Lung microvascular endothelial cell (primary cell): ENCODE measurements around the gene EXOC4. TPM values are rescaled to one million over a fixed set of nuclear protein-coding genes. Genes with fewer than 3 reads are reported as not detected.
A peak's percentile ranks its signal among the peaks of the same experiment; 100 is the strongest.
"Not testable (repeated sequence)": the region's sequence is repeated elsewhere in the genome, so short reads cannot be mapped to it uniquely, and the experiment has no call there.

Experiments used
- DNase-seq, 2 donors: peaks; one replicate each; pipeline versions ENCODE4 v3.0.0 to v3.0.0-alpha.2; 2010; ENCODE audit warnings: low read depth in 2 of 2
- total RNA-seq: library from RNA; depleted of rRNA; stranded (reverse); fragments of >200 nt; gene quantifications from 2 replicates; pipeline ENCODE4 v1.2.1, GENCODE V29; 2014

EXOC4 gene
- total RNA-seq, 1 donor from 2014 or later: 103 TPM

DNA sequence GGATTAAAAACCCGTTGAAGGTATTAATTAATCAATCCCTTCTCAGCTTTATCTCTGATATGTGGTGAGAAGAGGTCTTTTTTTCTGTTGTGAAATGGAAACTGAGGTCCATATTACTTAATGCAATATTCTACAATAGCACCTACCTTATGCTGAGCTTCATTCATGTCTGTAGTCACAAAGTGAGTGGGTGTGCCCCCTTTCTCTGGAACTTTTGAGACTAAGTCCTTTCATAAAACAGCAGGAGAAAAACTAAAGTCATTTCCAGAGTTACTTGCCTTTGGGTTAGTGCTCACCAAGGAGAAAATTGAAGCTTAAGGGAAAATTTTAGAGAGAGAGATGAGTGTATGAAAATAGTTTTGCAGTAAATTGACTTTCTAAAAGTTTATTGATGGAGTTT lies 61.2 kb downstream of the EXOC4 start:
- DNase-seq: no peak

DNA sequence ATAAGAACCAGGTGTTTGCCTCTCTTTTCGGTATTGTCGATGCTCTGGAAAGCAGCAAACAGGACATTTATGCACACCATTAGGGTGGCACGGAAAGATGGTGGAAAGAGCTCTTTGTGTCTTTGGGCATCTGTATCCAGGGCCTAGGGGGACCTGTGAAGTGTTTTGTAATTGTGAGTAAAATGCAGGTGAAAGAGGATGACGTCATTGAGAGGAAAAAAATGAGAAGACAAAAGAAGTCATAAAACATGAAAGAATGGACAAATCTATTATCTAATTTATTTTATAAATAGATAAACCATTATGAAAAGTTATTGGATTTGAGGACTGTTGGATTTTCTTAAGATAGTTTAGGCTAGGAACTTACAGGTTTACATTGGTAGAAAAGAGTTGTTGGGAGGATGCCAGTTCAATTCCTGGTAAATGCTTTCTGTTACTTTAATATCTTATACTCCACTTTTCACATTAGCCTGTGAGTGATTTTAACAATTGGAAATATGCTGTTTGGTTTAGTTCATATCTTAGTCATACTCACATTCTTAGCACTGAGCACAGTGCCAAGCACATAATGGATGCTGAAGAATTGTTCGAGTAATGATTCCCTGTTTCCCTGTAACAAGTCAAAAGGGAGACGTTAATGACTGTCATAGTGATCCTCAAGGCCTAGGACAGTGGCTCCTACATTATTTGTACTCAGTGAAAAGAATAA lies 62.6 kb downstream of the EXOC4 start:
- peak; percentile 21 to 53 for DNase-seq

DNA sequence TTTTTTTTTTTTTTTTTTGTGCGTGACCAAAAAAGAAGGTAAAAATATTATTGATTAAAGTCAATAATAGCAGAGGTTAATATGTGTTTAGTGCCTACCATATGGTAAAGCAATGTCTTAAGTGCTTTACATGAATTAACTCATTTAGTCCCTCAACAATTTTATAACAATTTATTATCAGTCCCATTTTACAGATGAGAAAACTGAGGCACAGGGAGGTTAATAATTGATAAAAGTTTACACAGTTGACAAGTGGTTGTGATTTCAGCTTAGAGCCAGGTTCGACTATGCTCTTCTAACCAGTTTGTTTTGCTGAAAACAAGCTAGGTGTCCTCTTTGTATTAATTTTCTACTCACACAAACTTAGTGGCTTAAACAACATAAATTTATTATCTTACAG lies 67.0 kb downstream of the EXOC4 start:
- no peak for DNase-seq

DNA sequence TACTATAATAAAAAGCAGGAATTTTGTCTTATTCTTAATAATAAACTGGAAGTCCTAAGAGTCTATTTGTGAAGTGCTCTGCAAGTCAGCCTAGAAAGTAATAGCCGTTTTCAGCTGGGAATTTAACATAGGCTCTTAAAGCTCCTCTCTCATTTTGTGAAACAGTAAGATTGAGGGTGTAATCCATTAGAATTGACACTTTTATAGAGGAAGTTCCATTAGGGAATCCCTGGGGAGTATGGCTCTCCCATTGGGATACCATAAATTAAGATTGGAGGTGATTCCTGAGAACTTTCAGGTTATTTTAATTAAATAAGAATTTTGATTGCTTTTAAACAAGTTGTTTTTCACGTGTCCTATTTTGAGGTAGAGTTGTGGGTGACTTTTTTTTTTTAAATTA lies 68.0 kb downstream of the EXOC4 start:
- no peak for DNase-seq

DNA sequence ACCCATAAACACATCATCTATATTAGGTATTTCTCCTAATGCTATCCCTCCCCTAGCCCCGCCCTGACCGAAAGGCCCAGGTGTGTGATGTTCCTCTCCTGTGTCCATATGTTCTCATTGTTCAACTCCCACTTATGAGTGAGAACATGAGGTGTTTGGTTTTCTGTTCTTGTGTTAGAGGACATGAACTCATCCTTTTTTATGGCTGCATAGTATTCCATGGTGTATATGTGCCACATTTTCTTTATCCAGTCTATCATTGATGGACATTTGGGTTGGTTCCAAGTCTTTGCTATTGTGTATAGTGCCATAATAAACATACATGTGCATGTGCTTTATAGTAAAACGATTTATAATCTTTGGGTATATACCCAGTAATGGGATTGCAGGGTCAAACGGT lies 68.5 kb downstream of the EXOC4 start:
- not testable (repeated sequence) for DNase-seq

DNA sequence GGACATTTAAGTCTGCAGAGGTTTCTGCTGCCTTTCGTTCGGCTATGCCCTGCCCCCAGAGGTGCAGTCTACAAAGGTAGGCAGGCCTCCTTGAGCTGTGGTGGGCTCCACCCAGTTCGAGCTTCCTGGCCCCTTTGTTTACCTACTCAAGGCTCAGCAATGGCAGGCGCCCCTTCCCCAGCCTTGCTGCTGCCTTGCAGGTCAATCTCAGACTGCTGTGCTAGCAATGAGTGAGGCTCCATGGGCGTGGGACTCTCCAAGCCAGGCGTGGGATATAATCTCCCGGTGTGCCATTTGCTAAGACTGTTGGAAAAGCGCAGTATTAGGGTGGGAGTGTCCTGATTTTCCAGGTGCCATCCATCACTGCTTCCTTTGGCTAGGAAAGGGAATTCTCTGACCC lies 73.9 kb downstream of the EXOC4 start:
- not testable (repeated sequence) for DNase-seq

DNA sequence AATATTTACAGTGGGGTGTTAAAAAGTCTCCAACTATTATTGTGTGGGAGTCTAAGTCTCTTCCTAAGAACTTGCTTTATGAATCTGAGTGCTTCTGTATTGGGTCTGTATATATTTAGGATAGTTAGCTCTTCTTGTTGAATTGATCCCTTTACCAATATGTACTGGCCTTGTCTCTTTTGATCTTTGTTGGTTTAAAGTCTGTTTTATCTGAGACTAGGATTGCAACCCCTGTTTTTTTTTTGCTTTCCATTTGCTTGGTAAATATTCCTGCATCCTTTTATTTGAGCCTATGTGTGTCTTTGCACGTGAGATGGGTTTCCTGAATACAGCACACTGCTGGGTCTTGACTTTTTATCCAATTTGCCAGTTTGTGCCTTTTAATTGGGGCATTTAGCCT lies 75.1 kb downstream of the EXOC4 start:
- not testable (repeated sequence) for DNase-seq

DNA sequence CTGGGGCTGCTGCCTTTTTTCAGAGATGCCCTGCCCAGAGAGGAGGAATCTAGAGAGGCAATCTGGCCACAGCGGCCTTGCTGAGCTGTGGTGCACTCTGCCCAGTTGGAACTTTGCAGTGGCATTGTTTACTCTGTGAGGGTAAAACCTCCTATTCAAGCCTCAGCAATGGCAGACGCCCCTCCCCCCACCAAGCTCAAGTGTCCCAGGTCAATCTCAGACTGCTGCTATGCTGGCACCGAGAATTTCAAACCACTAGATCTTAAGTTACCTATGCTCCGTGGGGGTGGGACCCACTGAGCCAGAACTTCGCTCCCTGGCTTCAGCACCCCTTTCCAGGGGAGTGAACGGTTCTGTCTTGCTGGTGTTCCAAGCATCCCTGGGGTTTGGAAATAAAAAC lies 77.2 kb downstream of the EXOC4 start:
- no peak for DNase-seq

DNA sequence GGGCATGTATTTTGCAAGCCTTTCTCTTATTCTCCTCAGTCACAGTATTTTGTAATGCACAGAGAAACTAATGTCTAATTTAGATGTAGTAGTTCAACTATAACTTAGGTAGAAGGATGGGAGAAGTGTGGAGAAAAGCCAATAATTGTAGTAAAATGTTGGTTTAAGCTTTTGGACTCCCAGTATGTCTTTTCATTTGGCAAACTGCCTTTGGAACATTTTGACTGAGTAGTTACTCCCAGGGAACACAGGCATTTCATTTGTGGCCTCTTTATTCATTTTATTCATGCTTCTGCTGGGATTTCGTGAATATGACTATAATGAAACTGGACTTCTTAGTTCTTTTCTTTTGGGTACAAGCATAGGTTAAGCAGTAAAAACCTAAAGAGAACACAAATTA lies 79.0 kb downstream of the EXOC4 start:
- peak in 1 of 2 donors; percentile 31 for DNase-seq

DNA sequence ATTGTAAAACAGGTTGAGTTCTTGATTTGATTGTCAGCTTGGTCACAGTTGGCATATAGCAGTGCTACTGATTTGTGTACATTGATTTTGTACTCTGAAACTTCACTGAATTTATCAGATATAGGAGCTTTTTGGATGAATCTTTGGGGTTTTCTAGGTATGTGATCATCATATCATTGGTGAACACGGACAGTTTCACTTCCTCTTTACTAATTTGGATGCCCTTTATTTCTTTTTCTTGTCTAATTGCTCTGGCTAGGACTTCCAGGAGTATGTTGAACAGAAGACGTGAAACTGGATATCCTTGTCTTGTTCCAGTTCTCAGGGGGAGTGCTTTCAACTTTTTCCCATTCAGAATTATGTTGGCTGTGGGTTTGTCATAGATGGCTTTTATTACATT lies 86.9 kb downstream of the EXOC4 start:
- DNase-seq: no peak

DNA sequence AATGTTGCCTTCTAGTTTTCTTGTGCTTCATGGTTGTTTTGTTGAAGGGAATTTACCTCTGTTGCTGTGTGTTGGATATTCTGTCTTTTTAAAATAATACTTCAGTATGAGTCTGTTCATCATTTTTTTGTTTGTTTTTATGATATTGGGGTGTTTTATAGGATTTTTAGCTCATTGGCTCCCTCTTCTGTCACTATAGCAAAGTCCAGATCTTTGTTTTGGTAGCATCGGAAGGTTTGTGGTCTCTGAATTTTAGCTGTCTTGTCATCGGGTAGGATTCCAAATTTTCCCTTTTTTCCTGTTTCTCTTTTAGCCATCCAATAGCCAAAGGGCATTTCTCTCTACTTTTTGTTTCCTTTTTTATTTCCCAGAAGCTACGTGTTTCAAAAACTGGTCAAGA lies 91.4 kb downstream of the EXOC4 start:
- peak; percentile 30 to 51 for DNase-seq

DNA sequence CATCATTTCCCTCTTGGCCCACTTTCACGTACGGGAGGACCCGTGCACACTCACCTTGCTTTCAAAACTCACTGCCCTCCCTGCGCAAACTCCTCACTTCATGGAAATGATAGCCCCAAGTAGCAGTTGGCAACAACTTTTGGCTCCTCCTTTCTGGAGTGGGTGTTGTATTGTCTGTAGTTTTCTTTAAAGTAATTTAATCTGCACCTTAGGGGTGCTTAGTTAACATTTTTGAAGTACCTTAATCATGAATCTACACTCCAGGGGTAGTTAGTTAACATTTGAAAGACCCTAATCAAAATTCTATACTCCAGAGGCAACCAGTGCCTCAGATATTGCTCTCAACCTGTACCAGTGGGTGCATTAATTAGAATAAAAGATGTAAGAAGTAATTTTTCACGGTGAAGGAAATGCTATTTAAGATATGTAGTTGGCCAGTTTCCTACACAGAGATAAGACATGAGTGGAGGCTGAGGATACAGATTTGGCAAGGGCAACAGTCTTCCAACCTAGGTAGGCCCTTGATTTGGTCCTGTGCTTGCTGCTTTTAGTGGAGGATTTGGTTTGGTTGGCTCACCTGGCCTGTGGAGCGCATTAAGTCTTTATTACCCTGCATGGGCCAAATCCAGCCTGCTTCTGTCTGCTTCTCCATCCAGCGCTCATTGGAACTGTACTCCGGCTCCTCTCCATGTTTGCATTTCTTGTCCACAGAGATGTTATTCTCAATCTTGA lies 93.0 kb downstream of the EXOC4 start:
- no peak for DNase-seq

DNA sequence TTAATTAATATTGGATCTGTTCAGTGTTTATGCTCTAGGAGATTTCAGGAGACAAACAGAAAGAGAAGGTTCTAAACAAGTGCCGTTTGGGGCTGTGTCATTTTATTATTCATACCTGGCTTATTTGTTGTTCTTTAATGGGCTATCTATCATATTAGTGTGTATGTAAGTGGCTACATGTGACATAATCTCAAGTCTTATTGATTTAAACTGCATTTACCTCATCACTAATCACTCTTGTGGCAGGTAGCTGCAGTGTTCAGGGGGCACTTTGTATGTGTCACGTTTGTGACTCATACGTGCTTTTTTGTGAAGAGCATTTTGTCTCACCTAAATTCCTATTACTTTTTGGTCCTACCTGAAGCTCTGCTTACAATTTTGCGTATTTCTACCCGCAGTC lies 95.4 kb downstream of the EXOC4 start:
- no peak for DNase-seq

DNA sequence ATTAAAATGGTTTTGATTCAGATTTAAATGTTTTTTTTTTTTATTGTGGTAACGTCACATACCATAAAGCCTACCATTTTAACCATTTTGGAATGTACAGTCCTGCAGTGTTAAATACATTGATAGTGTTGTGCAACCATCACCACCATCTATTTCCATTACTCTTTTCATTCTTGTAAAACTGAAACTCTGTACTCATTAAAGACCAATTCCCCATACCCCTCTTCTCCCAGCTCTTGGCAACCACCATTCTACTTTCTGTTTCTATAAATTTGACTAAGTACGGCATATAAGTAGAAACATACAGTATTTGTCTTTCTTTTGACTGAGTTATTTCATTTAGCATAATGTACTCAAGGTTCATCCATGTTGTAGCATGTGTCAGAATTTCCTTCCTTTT lies 96.2 kb downstream of the EXOC4 start:
- no peak for DNase-seq

DNA sequence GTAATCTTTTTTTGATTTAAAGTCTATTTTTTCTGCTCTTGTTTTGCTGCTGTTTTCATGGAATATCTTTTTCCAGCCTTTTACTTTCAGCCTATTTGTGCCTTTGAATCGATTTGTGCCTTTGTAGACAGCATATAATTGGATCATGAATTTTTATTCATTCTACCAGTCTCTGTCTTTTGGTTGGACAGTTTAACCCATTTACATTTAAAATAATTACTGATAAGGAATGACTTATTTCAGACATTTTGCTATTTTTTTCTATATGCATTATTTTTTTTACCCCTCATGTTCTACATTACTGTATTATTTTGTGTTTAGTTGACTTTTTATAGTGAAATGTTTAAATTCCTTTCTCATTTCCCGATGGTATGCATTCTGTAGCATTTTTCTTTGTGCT lies 99.6 kb downstream of the EXOC4 start:
- DNase-seq: no peak

DNA sequence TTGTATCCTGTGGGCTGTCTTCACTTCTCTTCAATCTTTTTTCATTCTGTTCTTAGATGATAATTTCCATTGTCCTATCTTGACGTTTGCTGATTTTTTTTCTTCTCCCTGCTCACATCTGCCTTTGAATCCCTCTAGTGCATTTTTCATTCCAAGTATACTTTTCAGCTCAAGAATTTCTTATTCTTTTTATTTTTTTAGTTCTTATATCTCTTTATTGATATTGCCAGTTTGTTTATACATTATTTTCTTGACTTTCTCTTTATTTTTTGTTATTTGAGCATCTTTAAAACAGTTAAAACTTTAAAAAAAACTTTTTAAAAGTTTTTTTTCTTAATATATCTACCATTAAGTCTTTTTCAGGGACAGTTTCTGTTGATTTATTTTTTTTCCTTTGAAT lies 100.9 kb downstream of the EXOC4 start:
- no peak for DNase-seq

DNA sequence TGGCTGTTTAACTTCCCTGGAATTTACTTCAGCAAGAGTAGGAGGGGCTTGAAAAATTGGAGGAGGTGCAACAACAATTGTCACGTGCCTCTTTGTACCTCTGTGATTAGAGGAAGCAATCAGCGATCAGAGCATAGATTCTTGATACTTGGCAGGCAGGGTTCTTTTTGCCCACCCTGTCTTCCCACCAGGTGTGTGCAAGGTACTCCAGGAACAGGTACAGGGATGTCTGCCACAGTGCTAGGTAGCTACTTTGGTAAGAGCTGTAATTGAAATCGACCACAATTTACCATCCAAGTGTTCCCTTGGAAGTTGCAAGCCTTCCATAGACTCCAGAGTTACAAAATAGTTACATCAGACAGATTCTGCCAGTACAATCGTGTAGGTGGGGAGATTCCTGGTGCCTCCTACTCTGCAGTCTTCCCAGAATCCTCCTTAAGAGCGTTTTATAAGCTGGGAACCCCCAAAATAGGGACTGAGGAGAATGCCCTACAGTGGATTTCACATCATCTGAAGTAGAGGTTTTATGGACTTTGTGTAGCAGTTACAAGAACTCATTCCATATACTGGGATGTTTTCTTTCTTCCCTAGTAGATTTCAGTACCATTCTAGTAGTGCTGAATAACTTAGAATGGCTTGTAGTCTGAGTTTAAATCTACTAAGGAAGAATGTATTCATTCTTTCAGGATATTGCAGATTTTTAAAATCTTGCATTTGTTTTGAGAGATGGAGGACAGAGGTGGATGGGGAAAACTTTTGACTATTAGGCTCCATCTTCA lies 101.9 kb downstream of the EXOC4 start:
- no peak for DNase-seq

DNA sequence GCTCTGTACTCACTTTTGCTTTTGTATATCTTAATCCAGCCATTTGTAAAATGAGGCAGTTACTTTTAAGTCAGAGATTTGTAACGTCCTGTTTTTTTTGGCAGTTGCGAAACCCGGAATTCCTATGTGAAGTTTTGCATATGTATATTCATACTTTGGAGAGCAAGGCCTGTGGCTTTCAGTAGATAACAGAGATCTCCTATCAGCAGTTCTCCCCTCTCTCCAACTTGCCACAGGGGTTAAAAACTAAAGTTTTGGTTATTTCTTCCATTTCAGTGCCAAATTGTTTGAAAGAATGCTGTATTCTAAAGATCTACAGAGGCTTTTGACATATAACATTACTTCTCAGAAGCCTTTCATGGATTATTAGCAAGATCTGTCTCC lies 102.4 kb downstream of the EXOC4 start:
- peak; percentile 58 to 76 for DNase-seq

DNA sequence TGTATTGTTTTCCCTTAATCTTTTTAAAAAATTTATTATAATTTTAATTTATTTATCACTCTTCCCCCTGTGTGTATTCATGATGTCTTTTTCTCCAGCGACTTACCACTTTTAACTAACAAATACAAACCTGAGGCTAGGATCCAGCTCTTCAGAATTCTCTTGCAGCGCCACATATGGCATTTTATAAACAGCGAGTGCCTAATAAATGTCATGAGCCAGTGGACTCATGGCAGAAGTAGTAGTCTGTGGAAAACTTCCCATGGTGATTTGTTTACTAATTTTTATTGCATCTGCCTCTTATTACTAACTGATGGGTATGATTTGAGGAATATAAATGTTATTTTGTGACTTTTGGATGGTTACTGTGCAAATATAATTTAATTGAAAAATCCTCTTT lies 102.9 kb downstream of the EXOC4 start:
- no peak for DNase-seq

DNA sequence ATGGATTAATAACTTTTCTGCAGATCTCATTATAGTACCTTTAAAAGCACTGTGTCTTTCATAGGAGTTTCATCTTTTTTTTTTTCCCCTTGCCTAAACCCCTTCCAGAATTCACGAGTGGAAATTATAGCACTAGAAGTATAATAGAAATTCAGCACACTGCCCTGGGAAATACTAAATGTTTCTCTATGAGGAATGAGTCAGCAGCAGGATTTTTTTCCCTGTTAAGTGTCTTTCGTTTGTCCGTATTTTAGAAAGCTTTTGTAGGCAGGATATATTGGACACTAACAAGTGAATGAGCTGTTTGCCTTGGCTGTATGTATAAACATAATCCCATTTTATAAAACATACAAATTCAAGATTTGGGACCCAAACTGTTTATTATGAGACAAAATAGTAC lies 105.8 kb downstream of the EXOC4 start:
- peak; percentile 27 to 39 for DNase-seq

DNA sequence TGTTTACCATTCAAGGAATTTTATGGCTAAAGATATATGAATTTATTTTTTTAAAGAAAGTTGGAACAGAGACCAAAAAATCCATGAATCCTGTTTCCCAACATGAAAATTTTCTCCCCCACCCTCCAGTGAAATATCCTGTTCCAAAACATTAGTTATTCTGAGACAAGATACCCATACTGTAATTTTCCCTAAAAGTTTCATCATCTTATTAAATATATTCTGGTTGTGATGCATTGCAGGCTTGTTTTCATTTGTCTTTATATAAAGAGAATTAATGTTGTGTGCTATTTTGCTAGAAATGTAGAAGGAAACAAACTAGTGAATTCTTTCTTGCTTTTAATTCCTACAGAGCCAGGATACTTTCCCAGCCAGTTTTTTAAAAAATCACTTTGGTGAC lies 106.6 kb downstream of the EXOC4 start:
- DNase-seq: no peak

DNA sequence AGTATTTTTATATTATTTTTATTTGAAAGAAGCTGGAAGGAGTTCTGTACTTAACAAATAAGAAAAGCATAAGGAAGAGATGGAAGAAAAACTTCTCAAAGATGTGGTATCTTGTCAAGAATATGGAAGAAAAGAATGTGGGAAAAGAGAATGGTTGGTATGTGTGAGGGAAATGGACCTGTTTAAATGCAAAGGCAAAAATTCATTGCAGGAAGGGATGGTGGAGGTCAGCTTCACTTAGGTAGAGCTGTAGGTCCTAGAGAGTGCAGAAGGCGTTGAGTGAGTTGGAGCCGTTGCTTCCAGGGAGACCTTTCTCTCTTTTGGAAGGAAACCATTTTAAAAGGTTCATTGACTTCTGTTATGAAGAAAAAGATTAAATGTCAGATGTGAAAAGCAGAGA lies 107.3 kb downstream of the EXOC4 start:
- no peak for DNase-seq

DNA sequence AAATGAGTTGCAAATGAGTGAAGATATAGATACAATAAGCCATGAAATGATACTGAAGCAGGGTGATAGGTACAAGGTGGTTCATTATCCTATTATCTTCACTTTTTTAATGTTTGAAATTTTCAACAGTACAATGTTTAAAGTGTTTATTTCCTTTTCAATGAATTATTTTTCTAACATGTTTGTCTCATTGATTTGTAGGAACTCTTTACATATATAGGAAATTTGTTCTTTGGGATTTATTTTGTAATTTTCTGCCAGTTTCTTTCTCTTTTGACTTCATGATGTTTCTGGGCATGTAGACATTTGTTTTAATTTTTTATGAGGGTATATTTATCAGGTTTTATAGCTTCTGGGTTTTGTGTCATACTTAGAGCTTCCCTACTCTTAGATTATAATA lies 108.9 kb downstream of the EXOC4 start:
- no peak for DNase-seq
